ENCODE measurements around the gene CTBP2.
A peak's percentile ranks its signal among the peaks of the same experiment; 100 is the strongest.
"Not testable (repeated sequence)": the region's sequence is repeated elsewhere in the genome, so short reads cannot be mapped to it uniquely, and the experiment has no call there.

Gene CTBP2

GRCh38 chr10:124993345-124993708 is 167.0 kb downstream of the CTBP2 start:
- DNase-seq: no peak

DNA sequence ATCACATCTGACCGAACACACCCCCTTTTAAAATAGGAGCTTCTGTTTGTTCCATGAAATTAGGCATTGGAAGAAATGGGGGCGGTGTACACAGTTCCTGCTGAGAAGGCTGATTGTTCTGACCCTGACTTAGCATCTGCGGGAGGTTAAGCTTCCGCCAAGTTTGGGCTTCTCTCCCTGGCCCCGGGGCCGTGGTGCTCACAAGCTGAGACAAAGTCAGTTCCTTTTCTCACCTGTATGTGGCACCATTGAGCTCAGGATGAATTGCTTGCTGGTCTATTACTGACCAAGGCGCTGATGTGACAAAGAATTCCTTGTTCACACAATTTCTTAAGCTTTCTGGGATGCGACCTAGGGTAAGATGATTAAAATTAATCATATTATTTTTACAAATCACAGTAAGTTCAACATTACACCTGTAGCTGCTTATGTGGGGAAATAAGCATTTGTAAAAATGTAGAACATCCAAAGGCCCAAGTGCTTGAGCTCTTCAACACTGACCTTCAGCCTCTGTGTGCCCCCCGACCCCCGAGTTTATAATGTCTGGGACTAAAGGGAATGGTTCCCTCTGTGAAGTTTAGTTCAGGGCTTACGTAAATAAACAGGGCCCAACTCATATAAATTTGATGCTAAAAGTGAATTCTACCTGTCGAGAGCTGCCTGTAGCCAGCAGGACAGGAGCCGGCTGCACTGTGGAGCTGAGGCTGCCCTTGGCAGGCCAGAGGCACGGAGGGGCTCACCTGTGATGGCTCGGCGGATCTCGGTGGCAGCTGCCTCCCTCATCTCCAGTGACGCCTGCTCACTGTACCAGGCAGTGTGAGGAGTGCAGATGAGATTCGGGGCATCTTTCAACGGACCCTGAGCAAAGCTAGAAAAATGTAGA is 167.7 kb downstream of the CTBP2 start:
- DNase-seq: peak; percentile 8

DNA sequence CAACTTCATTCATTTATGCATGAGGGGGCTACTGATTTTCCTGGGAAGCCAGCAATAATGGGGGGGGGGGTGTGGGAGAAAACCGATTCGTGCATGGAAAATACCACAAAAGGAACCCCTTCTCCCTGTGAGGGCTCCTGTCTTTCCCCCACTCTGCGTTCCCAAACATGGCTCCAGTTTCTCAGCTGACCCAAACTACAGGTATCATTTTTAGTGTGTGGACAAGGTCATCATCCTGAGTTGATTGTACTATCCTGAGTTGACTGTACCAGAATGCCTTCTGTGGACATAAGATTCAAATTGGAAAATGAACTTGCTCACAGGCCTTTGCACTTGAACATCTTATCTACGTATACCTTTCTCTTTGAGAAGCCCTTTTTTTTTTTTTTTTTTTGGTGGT is 168.5 kb downstream of the CTBP2 start:
- no peak for DNase-seq

DNA sequence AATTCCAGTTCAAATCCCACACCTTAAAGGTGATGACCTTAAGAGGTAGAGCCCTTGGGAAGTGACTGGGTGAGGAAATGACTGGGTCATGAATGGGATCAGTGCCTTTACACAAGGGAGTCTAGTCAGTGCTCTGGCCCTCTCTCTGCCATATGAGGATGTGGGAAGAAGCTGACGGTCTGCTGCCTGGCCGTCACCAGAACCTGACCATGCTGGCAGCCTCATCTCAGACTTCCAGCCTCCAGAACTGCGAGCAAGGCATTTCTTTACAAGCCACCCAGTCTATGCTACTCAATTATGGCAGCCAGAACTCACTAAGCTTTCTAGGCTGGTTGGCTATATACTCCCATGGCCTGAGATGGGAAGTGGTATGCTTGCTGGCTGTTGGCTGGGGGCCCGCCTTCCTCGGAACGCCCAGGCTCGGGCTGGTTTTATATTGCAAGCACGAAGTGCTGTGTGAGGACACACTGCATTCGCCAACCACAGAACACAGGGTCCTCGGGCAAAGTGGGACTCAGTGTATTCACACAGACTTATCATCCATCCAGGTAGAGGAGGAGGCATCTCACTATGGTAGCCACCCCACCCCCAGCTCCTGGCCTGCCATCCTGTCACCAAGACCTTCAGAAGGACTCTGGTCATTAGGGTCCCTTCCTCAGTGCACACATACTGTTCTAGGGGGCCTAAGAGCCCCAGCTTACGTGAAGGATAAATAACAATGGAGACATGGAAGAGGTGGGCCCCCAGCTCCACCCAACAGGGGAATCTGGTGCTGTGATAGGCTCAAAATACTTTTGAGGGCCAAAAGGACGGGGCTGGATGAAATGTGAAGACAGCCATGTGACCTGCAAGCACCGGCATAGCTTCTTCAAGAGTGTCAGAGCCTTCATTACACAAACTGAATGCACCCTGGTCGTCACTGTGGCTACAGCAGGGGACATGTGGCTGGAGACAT is 169.4 kb downstream of the CTBP2 start:
- no peak for DNase-seq

DNA sequence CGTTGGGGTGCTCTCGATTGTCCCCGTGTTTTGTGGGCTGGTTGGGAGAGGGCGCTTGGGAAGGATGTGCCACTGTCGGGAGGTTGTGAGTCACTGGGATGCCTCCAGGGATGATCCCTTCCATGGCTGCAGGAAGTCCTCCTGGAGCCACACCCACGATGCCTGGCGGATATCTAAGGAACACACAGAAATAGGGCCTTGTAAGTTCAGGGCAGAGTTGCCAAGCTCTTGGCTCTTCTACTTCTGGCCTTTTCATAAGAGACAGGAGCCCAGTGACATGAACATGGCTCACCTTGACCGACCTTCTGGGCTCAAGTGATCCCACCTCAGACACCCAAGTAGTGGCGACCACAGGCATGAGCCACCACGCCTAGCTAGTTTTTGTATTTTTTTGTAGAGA is 170.8 kb downstream of the CTBP2 start:
- no peak for DNase-seq

GRCh38 chr10:124988753-124989152 is 171.6 kb downstream of the CTBP2 start:
- DNase-seq: not testable (repeated sequence)

- no peak for DNase-seq
These were observed 172.6 kb downstream of the CTBP2 start for GRCh38 chr10:124987788-124988187.

- no peak for DNase-seq
These were observed 175.2 kb downstream of the CTBP2 start for GRCh38 chr10:124985162-124985561.

- no peak for DNase-seq
These were observed 176.0 kb downstream of the CTBP2 start for GRCh38 chr10:124984376-124984775.

GRCh38 chr10:124983321-124983720 is 177.0 kb downstream of the CTBP2 start:
- DNase-seq: no peak

GRCh38 chr10:124978376-124978725 is 182.0 kb downstream of the CTBP2 start:
- DNase-seq: no peak

DNA sequence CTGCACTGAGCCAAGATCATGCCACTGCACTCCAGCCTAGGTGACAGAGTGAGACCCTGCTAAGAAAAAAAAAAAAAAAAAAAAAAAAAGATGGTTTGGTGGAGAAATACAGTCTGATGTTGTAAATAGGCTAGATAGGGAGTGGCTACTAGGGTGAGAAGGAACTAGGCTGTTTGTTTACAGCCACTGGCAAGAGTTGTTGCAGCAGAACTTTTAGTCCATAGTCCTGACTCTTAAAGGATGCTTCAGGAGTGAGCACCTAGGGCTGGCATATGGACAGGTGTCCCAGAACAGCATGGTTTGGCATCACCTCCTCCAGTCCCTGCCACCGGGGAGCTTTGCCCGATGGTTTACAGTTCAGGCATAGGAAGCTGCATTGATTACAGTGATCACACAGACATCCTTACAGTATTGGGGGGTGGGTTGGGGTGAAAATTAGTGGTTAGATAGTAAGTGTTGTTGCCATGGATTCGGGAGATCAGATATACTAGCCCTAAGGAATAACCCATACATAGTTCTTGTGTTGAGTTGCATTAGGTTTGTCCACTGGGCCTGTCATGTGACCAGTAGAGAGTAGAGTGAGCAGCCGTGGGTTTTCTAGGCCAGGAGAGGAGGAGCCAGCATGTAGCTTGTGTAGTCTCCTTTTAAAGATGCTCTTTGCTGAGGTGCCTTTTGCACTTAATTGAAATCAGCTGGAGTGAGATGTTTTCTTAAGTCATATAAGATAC is 182.6 kb downstream of the CTBP2 start:
- no peak for DNase-seq

DNA sequence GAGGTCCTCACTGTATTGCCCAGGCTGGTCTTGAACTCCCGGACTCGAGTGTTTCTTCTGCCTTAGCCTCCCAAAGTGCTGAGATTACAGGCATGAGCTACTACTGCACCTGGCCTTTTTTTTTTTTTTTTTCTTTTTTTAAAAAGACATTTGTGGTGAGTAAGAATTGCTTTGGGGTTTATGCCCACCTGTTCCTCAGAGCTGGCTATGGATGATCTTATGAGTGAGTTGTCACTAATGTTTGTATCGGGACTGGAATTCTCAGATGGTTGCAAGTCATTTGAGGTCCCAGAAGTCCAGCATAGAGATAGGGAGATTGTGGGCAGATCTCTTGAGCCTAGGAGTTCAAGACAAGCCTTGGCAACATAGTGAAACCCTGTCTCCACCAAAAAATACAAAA is 183.2 kb downstream of the CTBP2 start:
- no peak for DNase-seq

GRCh38 chr10:124975977-124976514 is 184.3 kb downstream of the CTBP2 start:
- DNase-seq: no peak

GRCh38 chr10:124974131-124974530 is 186.2 kb downstream of the CTBP2 start:
- DNase-seq: no peak

DNA sequence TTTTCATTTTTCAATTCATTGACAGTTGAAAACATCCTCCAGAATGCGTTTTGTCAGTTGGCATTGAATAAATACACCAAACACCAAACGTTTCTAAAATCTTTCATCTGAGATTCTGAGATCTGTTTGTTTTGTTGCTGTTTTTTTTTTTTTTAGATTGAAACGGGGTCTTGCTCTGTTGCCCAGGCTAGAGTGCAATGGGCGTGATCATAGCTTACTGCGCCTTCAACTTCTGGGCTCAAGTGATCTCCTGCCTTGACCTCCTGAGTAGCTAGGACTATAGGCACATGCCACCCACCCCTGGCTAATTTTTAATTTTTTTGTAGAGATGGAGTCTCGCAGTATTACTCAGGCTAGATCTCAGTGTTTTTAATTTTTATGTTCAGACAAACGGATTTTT is 187.7 kb downstream of the CTBP2 start:
- no peak for DNase-seq

- DNase-seq: no peak
These were observed 189.1 kb downstream of the CTBP2 start for GRCh38 chr10:124971276-124971675.

GRCh38 chr10:124967255-124967654 is 193.1 kb downstream of the CTBP2 start:
- no peak for DNase-seq

DNA sequence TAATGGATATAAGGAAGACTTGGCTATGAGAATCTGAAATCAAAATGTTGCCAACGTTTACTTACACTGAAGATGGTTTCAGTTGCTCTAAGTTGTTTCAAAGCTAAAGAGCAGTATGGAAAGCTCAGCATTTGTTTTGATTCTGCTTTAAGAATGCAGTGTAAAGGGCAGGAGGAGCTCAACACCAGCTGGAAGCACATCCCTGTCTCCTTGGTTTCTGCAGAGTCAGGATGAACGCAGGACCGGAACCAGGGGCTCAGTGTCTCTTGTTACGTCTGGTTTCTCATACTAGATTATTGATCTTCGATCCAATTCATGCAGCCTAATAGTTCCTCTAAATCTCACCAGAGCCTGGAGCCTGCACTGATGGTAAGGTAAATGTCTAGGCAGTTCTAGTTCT is 194.4 kb downstream of the CTBP2 start:
- DNase-seq: no peak

DNA sequence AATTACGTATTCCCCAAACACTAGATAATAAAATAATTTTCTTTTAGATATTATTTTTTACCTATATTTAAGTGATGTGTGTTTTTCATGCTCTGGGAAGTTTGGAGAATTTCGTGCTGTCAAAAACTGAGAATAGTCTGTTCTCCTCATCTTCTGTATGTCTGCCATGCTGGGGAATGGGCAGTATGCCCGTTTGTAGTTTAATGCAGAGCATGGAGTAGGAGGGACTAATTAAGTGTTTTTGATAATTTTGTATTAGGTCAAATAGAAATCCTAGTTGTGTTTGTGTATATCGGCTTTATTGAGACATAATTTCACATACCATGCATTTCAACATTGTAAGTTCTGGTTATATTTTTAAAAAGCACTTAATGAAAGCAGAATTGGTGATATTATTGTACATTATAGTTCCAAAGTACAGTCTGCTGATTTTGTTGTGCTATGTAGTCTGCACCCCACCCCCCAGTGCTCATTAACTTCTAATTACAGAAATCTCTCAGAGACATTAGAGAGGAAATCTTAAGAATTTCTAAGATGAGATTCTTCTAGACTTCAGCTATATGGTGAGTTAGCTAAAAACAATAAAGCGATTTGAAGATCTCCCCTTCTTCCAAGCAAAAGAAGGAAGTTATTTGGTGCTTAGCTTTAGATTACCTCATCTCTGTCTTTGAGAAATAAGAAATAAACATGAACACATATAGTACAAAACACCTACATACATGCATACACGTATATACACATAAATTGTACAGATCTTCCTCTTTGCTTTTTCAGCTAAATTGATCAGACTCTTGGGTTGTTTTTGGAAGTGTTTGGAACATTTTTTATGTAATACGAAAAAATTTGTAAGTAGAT is 196.3 kb downstream of the CTBP2 start:
- DNase-seq: no peak

- DNase-seq: no peak
These were observed 197.9 kb downstream of the CTBP2 start for GRCh38 chr10:124962421-124962820.

DNA sequence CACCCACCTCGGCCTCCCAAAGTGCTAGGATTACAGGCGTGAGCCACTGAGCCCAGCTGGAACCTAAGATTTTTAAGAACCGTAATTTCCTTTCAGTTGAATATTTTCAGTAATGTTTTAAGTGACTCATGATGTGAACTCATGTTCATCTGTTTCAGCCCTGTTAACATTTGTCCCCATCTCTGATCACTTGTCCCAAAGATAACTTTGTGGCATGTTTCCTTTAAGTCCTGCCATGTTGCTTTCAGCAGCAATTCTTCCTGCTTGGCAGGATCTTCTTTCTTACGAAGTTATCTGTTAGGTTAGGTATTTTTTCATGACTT is 199.2 kb downstream of the CTBP2 start:
- DNase-seq: no peak
